Smooth muscle cell (in vitro differentiated cells): ENCODE data around the gene GSTT2. TPM values are rescaled to one million over a fixed set of nuclear protein-coding genes. Genes with fewer than 3 reads are reported as not detected.

ENCODE experiments used
- DNase-seq: peaks from one replicate; lab custom pipeline; 2025; ENCODE audit not compliant: unreplicated experiment; lab: John Stamatoyannopoulos, UW
- H2AFZ ChIP-seq: fragments of 200-600 bp; sonication (generic); 2 replicates; pipeline ENCODE4 v1.6.0; 2016; ENCODE audit warnings: antibody characterized with exemption, low read depth, mild to moderate bottlenecking
- H3F3A ChIP-seq: fragments of 200-600 bp; sonication (generic); 2 replicates; pipeline ENCODE4 v1.6.0; 2017; ENCODE audit warnings: antibody characterized with exemption, low read depth
- H3K27ac ChIP-seq: fragments of 200-600 bp; sonication (generic); 2 replicates; pipeline ENCODE4 v1.5.1; 2016; ENCODE audit warnings: low read depth, mild to moderate bottlenecking
- H3K27me3 ChIP-seq: fragments of 200-600 bp; sonication (generic); 2 replicates; pipeline ENCODE4 v1.6.1; 2016; ENCODE audit warnings: low read depth, mild to moderate bottlenecking
- H3K36me3 ChIP-seq: fragments of 200-600 bp; sonication (generic); 2 replicates; pipeline ENCODE4 v1.5.1; 2016; ENCODE audit warnings: low read depth
- H3K4me1 ChIP-seq: fragments of 200-600 bp; sonication (generic); 2 replicates; pipeline ENCODE4 v1.5.1; 2016; ENCODE audit warnings: low read depth
- H3K4me2 ChIP-seq: fragments of 200-600 bp; sonication (generic); 2 replicates; pipeline ENCODE4 v1.6.0; 2016; ENCODE audit warnings: mild to moderate bottlenecking
- H3K4me3 ChIP-seq: fragments of 200-600 bp; sonication (generic); 2 replicates; pipeline ENCODE4 v1.5.1; 2016; ENCODE audit warnings: mild to moderate bottlenecking
- H3K79me2 ChIP-seq: fragments of 200-600 bp; sonication (generic); 2 replicates; pipeline ENCODE4 v1.6.0; 2016; ENCODE audit warnings: low read depth, mild to moderate bottlenecking
- H3K9ac ChIP-seq: fragments of 200-600 bp; sonication (generic); 2 replicates; pipeline ENCODE4 v1.6.0; 2016; ENCODE audit warnings: low read depth
- H3K9me3 ChIP-seq: fragments of 200-600 bp; sonication (generic); replicated peaks from 2 replicates; pipeline ENCODE4 v1.5.1; 2016; ENCODE audit warnings: low read depth
- H4K20me1 ChIP-seq: fragments of 200-600 bp; sonication (generic); 2 replicates; pipeline ENCODE4 v1.6.0; 2016; ENCODE audit warnings: low read depth
- WGBS: methylation state at CpG from one replicate; pipeline ENCODE4 v1.1.7; 2016; ENCODE audit warnings: low lambda C conversion rate; 5-methylcytosine and 5-hydroxymethylcytosine counted together
- polyA plus RNA-seq: library from polyadenylated mRNA; unstranded; fragments of >200 nt; fragmentation: Nextera tagmentation; extraction: Ambion mirVana; gene quantifications from 2 replicates; pipeline ENCODE4 v1.2.1, GENCODE V29; 2016
- total RNA-seq: library from RNA; depleted of rRNA; stranded (reverse); fragments of >200 nt; gene quantifications from 2 replicates; pipeline ENCODE4 v1.2.3, GENCODE V29; 2014
- TF ChIP-seq, protein P1 (sequence below): fragments of 200-600 bp; sonication (generic); IDR thresholded peaks from 2 replicates; pipeline ENCODE4 v1.5.1; 2017; ENCODE audit warnings: borderline replicate concordance, mild to moderate bottlenecking, antibody characterized with exemption; ENCODE audit not compliant: insufficient read depth, poor library complexity, severe bottlenecking

GSTT2 gene
- total and polyA plus RNA-seq, 2 experiments from 2014 or later = 0.27 to 3.1 TPM

GRCh38 chr22:24021304-24021703 lies 41.4 kb downstream of the GSTT2 start:
- TF ChIP-seq, protein P1, sequence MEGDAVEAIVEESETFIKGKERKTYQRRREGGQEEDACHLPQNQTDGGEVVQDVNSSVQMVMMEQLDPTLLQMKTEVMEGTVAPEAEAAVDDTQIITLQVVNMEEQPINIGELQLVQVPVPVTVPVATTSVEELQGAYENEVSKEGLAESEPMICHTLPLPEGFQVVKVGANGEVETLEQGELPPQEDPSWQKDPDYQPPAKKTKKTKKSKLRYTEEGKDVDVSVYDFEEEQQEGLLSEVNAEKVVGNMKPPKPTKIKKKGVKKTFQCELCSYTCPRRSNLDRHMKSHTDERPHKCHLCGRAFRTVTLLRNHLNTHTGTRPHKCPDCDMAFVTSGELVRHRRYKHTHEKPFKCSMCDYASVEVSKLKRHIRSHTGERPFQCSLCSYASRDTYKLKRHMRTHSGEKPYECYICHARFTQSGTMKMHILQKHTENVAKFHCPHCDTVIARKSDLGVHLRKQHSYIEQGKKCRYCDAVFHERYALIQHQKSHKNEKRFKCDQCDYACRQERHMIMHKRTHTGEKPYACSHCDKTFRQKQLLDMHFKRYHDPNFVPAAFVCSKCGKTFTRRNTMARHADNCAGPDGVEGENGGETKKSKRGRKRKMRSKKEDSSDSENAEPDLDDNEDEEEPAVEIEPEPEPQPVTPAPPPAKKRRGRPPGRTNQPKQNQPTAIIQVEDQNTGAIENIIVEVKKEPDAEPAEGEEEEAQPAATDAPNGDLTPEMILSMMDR = no peak
- 98% methylated on average over 3 of the region's 3 CpGs for WGBS
- peaks cover 100% of the 10 kb centered on the region for H4K20me1 ChIP-seq
- H3F3A ChIP-seq = no peaks in the 10 kb centered on the region
- H3K27me3 ChIP-seq = no peaks in the 10 kb centered on the region
- no peak overlapping the region for H3K4me2 ChIP-seq
- DNase-seq = no peak
- H3K9me3 ChIP-seq = no peaks in the 10 kb centered on the region
- H3K4me1 ChIP-seq = no peaks in the 10 kb centered on the region
- H3K36me3 ChIP-seq = no peaks in the 10 kb centered on the region
- no peak overlapping the region for H3K9ac ChIP-seq
- H3K4me3 ChIP-seq = no peak overlapping the region
- no peak overlapping the region for H2AFZ ChIP-seq
- H3K79me2 ChIP-seq = peaks cover 75% of the 10 kb centered on the region
- H3K27ac ChIP-seq = no peak overlapping the region

- H3K79me2 ChIP-seq = peaks cover 67% of the 10 kb centered on the region
- no peak overlapping the region for H3K4me3 ChIP-seq
- H3K27me3 ChIP-seq = no peaks in the 10 kb centered on the region
- no peaks in the 10 kb centered on the region for H3F3A ChIP-seq
- TF ChIP-seq, protein P1 = no peak
- H3K4me1 ChIP-seq = no peaks in the 10 kb centered on the region
- peaks cover 100% of the 10 kb centered on the region for H4K20me1 ChIP-seq
- H3K4me2 ChIP-seq = no peak overlapping the region
- H3K27ac ChIP-seq = no peak overlapping the region
- H2AFZ ChIP-seq = no peak overlapping the region
- no peak overlapping the region for H3K9ac ChIP-seq
- H3K9me3 ChIP-seq = no peaks in the 10 kb centered on the region
- no peak for DNase-seq
- no peaks in the 10 kb centered on the region for H3K36me3 ChIP-seq
These were observed 43.4 kb downstream of the GSTT2 start for GRCh38 chr22:24023204-24023789.

- H3K36me3 ChIP-seq = no peaks in the 10 kb centered on the region
- no peak overlapping the region for H3K9ac ChIP-seq
- no peak for DNase-seq
- H2AFZ ChIP-seq = no peak overlapping the region
- TF ChIP-seq, protein P1 = no peak
- WGBS = 96% methylated on average over 3 of the region's 3 CpGs
- no peaks in the 10 kb centered on the region for H3K4me1 ChIP-seq
- no peak overlapping the region for H3K4me3 ChIP-seq
- H3K27me3 ChIP-seq = no peaks in the 10 kb centered on the region
- H3K9me3 ChIP-seq = no peaks in the 10 kb centered on the region
- no peaks in the 10 kb centered on the region for H3F3A ChIP-seq
- H3K79me2 ChIP-seq = peaks cover 65% of the 10 kb centered on the region
- peaks cover 100% of the 10 kb centered on the region for H4K20me1 ChIP-seq
- no peak overlapping the region for H3K4me2 ChIP-seq
- no peak overlapping the region for H3K27ac ChIP-seq
These were observed 44.4 kb downstream of the GSTT2 start for GRCh38 chr22:24024354-24024753.

DNA sequence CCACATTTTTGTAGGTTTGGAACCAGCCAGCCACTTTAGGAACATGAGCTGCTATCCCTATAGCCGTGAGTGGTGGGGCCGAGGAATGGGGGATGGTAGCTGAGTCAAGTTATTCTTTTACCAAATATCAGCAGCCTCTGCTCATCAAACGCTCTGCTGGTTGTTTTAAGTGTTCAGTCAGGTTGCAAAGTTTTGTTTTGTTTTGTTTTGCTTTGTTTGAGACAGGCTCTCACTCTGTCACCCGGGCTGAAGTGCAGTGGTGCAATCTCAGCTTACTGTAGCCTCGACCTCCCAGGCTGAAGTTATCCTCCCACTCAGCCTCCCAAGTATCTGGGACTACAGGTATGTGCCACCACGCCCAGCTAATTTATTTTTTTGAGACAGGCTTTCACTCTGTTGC lies 45.5 kb downstream of the GSTT2 start:
- Histone ChIP-seq H3K9me3 (no peaks in the 10 kb centered on the region), H3K27ac (no peak overlapping the region), H3K36me3 (no peaks in the 10 kb centered on the region), H3K27me3 (no peaks in the 10 kb centered on the region), H2AFZ (no peak overlapping the region), H3K9ac (no peak overlapping the region), H3K4me2 (no peak overlapping the region), H3K79me2 (peaks cover 65% of the 10 kb centered on the region), H4K20me1 (peaks cover 100% of the 10 kb centered on the region), H3K4me3 (no peak overlapping the region), H3K4me1 (no peaks in the 10 kb centered on the region), H3F3A (no peaks in the 10 kb centered on the region)
- WGBS = 93% methylated on average over 6 of the region's 6 CpGs
- TF ChIP-seq, protein P1 = no peak
- no peak for DNase-seq
